K562 (cell line): Measurements from ENCODE around the gene TOMM22. TPM values are rescaled to one million over a fixed set of nuclear protein-coding genes. Genes with fewer than 3 reads are reported as not detected.

ENCODE experiments used
- AFF1 ChIP-seq, 2 experiments: fragments of 450-650 bp; IDR thresholded peaks; 2 replicates each; pipeline ENCODE4 v1.6.1; 2018; ENCODE audit warnings: mild to moderate bottlenecking in 2 of 2, low read depth in 1 of 2; ENCODE audit not compliant: partially characterized antibody in 2 of 2
- ARID4B ChIP-seq: sonication (generic); formaldehyde crosslinking; IDR thresholded peaks from 2 replicates; pipeline ENCODE4 v1.8.0; 2022; ENCODE audit warnings: mild to moderate bottlenecking, missing genetic modification reagents
- BHLHE40 ChIP-seq: IDR thresholded peaks from 2 replicates; pipeline ENCODE4 v1.6.1; 2011; ENCODE audit warnings: low read length, improper control_type of control experiment
- BRF2 ChIP-seq: IDR thresholded peaks from 3 replicates; pipeline ENCODE4 v1.6.1; 2011; ENCODE audit warnings: borderline replicate concordance, mild to moderate bottlenecking; ENCODE audit not compliant: insufficient read length, insufficient read depth
- CBFA2T2 ChIP-seq: fragments of 450-650 bp; conservative IDR thresholded peaks from 2 replicates; pipeline ENCODE4 v1.6.1; 2017; ENCODE audit warnings: mild to moderate bottlenecking
- CEBPB ChIP-seq: fragments of 450-650 bp; IDR thresholded peaks from 2 replicates; pipeline ENCODE4 v1.6.1; 2016; ENCODE audit warnings: missing genetic modification characterization, missing compliant biosample characterization
- CREB3 ChIP-seq: fragments of 450-650 bp; conservative IDR thresholded peaks from 2 replicates; pipeline ENCODE4 v1.6.1; 2016; ENCODE audit warnings: missing genetic modification characterization, low read depth, mild to moderate bottlenecking, missing compliant biosample characterization, moderate library complexity
- HDAC2 ChIP-seq: fragments of 450-650 bp; IDR thresholded peaks from 2 replicates; pipeline ENCODE4 v1.6.1; 2016; ENCODE audit warnings: mild to moderate bottlenecking
- HES1 ChIP-seq: fragments of 450-650 bp; IDR thresholded peaks from 2 replicates; pipeline ENCODE4 v1.6.1; 2016; ENCODE audit warnings: low read depth, mild to moderate bottlenecking, moderate library complexity
- POLR2G ChIP-seq: fragments of 200-400 bp; formaldehyde crosslinking; IDR thresholded peaks from 2 replicates; pipeline ENCODE4 v1.6.1; 2017; ENCODE audit warnings: low read depth, mild to moderate bottlenecking, antibody characterized with exemption, low read length, moderate library complexity
- RBM39 ChIP-seq: fragments of 200-400 bp; formaldehyde crosslinking; optimal IDR thresholded peaks from 2 replicates; pipeline ENCODE3; 2018; ENCODE audit warnings: low read depth, low read length
- SIN3B ChIP-seq: fragments of 450-650 bp; IDR thresholded peaks from 2 replicates; pipeline ENCODE4 v1.6.1; 2017; ENCODE audit warnings: low read depth, mild to moderate bottlenecking, moderate library complexity
- SNAPC5 ChIP-seq: fragments of 250-450 bp; sonication (Bioruptor Pico); IDR thresholded peaks from 2 replicates; pipeline ENCODE4 v1.8.0; 2021; ENCODE audit warnings: moderate library complexity, mild to moderate bottlenecking, inconsistent platforms
- ZFP30 ChIP-seq: fragments of 250-450 bp; sonication (Bioruptor Pico); IDR thresholded peaks from 2 replicates; pipeline ENCODE4 v1.8.0; 2022; ENCODE audit warnings: moderate library complexity, mild to moderate bottlenecking, inconsistent platforms, borderline replicate concordance
- ZNF197 ChIP-seq: fragments of 200-800 bp; sonication (Bioruptor generic); IDR thresholded peaks from 2 replicates; pipeline ENCODE4 v1.6.1; 2016; ENCODE audit warnings: low read depth, missing genetic modification characterization, missing compliant biosample characterization
- ZNF3 ChIP-seq: fragments of 250-450 bp; sonication (Bioruptor Pico); IDR thresholded peaks from 2 replicates; pipeline ENCODE4 v1.5.0; 2021; ENCODE audit warnings: mild to moderate bottlenecking, moderate library complexity
- ZNF316 ChIP-seq: fragments of 450-650 bp; IDR thresholded peaks from 2 replicates; pipeline ENCODE4 v1.6.1; 2016
- ZNF57 ChIP-seq: fragments of 450-650 bp; formaldehyde crosslinking; IDR thresholded peaks from 2 replicates; pipeline ENCODE4 v1.4.0; 2020; ENCODE audit warnings: mild to moderate bottlenecking, moderate library complexity
- polyA plus RNA-seq, 8 experiments: library from polyadenylated mRNA; depleted of rRNA in 4 of 8; stranded (reverse) in 5 of 8; unstranded in 3 of 8; fragments of >200 nt; fragmentation: Nextera tagmentation in 2 of 8; fragmentation: Illumina TruSeq in 1 of 8; extraction: Ambion mirVana in 2 of 8; extraction: Trizol in 1 of 8; gene quantifications; 2 replicates each; pipeline versions ENCODE4 v1.2.1 to v1.2.3, GENCODE V29; 2011 to 2014; ENCODE audit warnings: inconsistent platforms in 1 of 8, missing spikeins in 1 of 8
- total RNA-seq, 7 experiments: library from RNA; depleted of rRNA in 6 of 7; stranded (reverse); fragments of >200 nt in 6 of 7; fragmentation: Illumina TruSeq in 2 of 7; extraction: Trizol in 2 of 7; gene quantifications; 2 replicates each; pipeline versions ENCODE4 v1.2.1 to v1.2.3, GENCODE V29; 2011 to 2021; ENCODE audit warnings: low replicate concordance in 1 of 7

Gene TOMM22
- total and polyA plus RNA-seq, 9 of the 15 experiments (the other 6 are each of a cell fraction or from before 2014, with no cell fraction given): 25.8 to 108 (median 73.8) TPM

- no peak for TF ChIP-seq ZNF316
- TF ChIP-seq ZFP30 (CRISPR knock-in tag): no peak
- no peak for TF ChIP-seq ARID4B
- TF ChIP-seq CREB3 (tag): no peak
- TF ChIP-seq ZNF3 (CRISPR knock-in tag): no peak
- no peak; the same call in none of the 2 replicates for TF ChIP-seq POLR2G
- no peak for TF ChIP-seq ZNF197
- no peak for TF ChIP-seq ZNF57
- TF ChIP-seq BHLHE40: peak; percentile 38; the same call in 1 of the 2 replicates
- no peak for TF ChIP-seq CEBPB
- no peak for TF ChIP-seq SIN3B
- TF ChIP-seq HES1: no peak
- TF ChIP-seq AFF1 (IDR thresholded peaks at IDR 0.05; ENCODE audit: low read depth in 1 of 2, partially characterized antibody in 2 of 2): no peak
- TF ChIP-seq SNAPC5 (CRISPR knock-in tag): no peak
- no peak for TF ChIP-seq CBFA2T2
- TF ChIP-seq BRF2: no peak
- no peak for TF ChIP-seq HDAC2
- TF ChIP-seq RBM39: no peak
Observed at GRCh38 chr22:38733329-38733723, 51.6 kb downstream of the TOMM22 start (continued).
